HEK293T (cell line): Measurements from ENCODE around the gene GALM.
"Not testable (repeated sequence)": the region's sequence is repeated elsewhere in the genome, so short reads cannot be mapped to it uniquely, and the experiment has no call there.

Experiments used
- CTBP1 ChIP-seq: fragments of 450-650 bp; IDR thresholded peaks from 2 replicates; pipeline ENCODE4 v1.6.1; 2016; ENCODE audit warnings: borderline replicate concordance
- ELF4 ChIP-seq: fragments of 450-650 bp; IDR thresholded peaks from 2 replicates; pipeline ENCODE4 v1.6.1; 2017; ENCODE audit warnings: antibody characterized with exemption
- ZNF384 ChIP-seq: fragments of 450-650 bp; IDR thresholded peaks from 2 replicates; pipeline ENCODE4 v1.6.1; 2016

DNA sequence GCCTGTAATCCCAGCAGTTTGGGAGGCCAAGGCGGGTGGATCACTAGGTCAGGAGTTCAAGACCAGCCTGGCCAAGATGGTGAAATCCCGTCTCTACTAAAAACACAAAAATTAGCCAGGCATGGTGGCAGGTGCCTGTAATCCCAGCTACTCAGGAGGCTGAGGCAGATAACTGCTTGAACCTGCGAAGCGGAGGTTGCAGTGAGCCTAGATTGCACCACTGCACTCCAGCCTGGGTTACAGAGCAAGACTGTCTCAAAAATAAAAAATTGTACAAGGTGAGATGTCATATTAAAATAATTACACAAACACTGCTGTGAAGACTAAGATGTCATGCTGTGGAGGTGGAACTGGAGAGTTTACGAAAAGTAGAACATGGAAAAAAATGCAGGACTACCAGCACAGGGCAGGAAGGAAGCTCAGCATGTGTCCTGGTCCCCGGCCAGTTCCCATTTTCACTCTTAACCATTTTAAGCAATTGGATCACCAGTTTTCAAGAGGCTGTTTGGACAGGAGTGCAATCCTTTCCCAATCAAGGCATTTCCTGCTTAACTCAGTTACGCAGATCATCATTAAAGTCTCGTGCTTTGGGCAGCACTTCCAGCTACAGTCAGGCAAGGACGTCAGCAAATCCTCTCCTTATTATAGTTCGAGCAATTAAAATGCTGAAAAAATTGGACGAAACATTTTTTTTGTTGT is 71.2 kb downstream of the GALM start:
- not testable (repeated sequence) for TF ChIP-seq ELF4, CTBP1, ZNF384
